SH-SY5Y (cell line): ENCODE measurements around the gene AGER.

Experiments
- GATA2 ChIP-seq: IDR thresholded peaks from 2 replicates; pipeline ENCODE4 v1.6.1; 2011; ENCODE audit warnings: mild to moderate bottlenecking, low read depth, low read length
- GATA3 ChIP-seq: IDR thresholded peaks from 2 replicates; pipeline ENCODE4 v1.6.1; 2011; ENCODE audit warnings: low read depth, mild to moderate bottlenecking, low read length, moderate library complexity

Gene AGER

GRCh38 chr6:32181148-32181702, 2.8 kb downstream of the AGER start:
- no peak for TF ChIP-seq GATA3
- no peak for TF ChIP-seq GATA2

- no peak for TF ChIP-seq GATA2
- no peak for TF ChIP-seq GATA3
These were observed 4.2 kb downstream of the AGER start for GRCh38 chr6:32179766-32180405.

- TF ChIP-seq GATA3, result no peak
- no peak for TF ChIP-seq GATA2
These were observed 5.3 kb downstream of the AGER start for GRCh38 chr6:32178547-32179440.

GRCh38 chr6:32177788-32178546, 6.1 kb downstream of the AGER start, which contains the start of gene RNF5:
Gene RNF5, plus strand, starts transcription at chr6:32178405. Its CDS starts 107 bp downstream, at chr6:32178512.
- no peak for TF ChIP-seq GATA3
- no peak for TF ChIP-seq GATA2

- no peak for TF ChIP-seq GATA2
- TF ChIP-seq GATA3, result no peak
These were observed 6.8 kb downstream of the AGER start for GRCh38 chr6:32177183-32177787.

GRCh38 chr6:32176476-32177182, 7.4 kb downstream of the AGER start:
- TF ChIP-seq GATA2, result no peak
- TF ChIP-seq GATA3, result no peak

GRCh38 chr6:32175711-32176475, 8.2 kb downstream of the AGER start, which contains the start of gene AGPAT1:
Gene AGPAT1, minus strand, starts transcription at chr6:32176084. Its CDS starts 4,588 bp downstream, at chr6:32171496.
- TF ChIP-seq GATA3 (no peak), GATA2 (no peak; the same call in 1 of the 2 replicates)

GRCh38 chr6:32175322-32175710, 8.7 kb downstream of the AGER start:
- no peak for TF ChIP-seq GATA3
- TF ChIP-seq GATA2, result no peak

GRCh38 chr6:32174416-32174815, 9.6 kb downstream of the AGER start:
- TF ChIP-seq GATA2 (no peak), GATA3 (no peak)

- TF ChIP-seq GATA2 (no peak), GATA3 (no peak)
These were observed 10.9 kb downstream of the AGER start for GRCh38 chr6:32173051-32173727.

- no peak for TF ChIP-seq GATA2
- no peak for TF ChIP-seq GATA3
These were observed 12.8 kb downstream of the AGER start for GRCh38 chr6:32171234-32171633.

- no peak for TF ChIP-seq GATA2
- no peak for TF ChIP-seq GATA3
These were observed 13.8 kb downstream of the AGER start for GRCh38 chr6:32170294-32170693.
